Measurements from ENCODE around the gene CD151. TPM values are rescaled to one million over a fixed set of nuclear protein-coding genes. Genes with fewer than 3 reads are reported as not detected.

Gene CD151
- total RNA-seq, 1 donor, result 311 TPM

DNA sequence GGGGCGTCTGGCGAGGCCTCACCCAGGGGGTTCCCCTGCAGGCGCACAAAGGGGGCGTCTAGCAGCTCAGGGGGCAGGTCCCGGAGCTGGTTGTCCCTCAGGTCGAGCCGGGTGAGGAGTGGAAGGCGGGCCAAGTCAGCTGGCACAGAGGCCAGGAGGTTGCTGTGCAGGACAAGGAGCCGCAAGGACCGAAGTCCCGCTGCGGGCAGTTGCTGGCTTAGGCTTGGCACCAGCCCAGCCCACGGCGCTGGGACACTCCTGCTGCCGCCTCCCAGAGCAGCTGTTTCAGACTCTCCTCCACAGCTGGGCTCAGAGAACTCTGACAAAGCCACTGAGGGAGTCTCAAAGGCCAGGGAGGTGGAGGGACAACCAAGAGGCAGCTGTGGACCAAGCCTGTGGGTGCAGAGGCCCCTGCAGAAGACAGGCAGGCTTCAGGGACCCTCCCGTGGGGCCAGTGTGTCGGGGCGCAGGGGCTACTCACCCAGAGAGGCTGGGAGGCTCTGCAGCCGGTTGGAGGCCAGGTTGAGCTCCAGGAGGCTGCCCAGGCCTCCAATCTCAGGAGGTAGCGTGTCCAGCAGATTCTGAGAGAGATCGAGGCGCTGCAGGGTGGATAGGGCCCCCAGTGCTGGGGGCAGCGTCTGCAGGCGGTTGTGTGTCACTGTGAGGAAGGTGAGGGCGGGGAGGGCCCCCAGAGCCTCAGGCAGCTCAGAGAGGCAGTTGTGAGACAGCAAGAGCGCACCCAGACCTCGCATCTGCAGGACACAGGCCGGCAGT lies 29.9 kb upstream of the CD151 start:
- TF ChIP-seq, protein P1, sequence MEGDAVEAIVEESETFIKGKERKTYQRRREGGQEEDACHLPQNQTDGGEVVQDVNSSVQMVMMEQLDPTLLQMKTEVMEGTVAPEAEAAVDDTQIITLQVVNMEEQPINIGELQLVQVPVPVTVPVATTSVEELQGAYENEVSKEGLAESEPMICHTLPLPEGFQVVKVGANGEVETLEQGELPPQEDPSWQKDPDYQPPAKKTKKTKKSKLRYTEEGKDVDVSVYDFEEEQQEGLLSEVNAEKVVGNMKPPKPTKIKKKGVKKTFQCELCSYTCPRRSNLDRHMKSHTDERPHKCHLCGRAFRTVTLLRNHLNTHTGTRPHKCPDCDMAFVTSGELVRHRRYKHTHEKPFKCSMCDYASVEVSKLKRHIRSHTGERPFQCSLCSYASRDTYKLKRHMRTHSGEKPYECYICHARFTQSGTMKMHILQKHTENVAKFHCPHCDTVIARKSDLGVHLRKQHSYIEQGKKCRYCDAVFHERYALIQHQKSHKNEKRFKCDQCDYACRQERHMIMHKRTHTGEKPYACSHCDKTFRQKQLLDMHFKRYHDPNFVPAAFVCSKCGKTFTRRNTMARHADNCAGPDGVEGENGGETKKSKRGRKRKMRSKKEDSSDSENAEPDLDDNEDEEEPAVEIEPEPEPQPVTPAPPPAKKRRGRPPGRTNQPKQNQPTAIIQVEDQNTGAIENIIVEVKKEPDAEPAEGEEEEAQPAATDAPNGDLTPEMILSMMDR (IDR thresholded peaks at IDR 0.05; ENCODE audit: insufficient read depth, low read length), result no peak
- DNase-seq (ENCODE audit: low read depth), result no peak
- H3K4me3 ChIP-seq (ENCODE audit: low read depth, low read length), result peak overlapping the region; percentile 68

DNA sequence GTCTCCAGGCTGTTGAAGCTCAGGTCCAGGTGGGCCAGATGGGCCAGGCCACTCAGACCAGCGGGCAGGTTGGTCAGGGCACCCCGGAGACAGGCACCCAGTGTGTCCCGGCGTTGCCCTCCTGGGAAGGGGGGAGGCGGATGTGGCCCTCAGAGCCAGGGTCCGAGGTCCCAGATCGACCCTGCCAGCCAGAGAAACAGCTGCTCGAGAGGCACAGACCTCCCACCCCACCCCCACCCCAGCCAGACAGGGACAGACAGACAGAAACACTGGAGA lies 29.3 kb upstream of the CD151 start:
- TF ChIP-seq, protein P1 (IDR thresholded peaks at IDR 0.05; ENCODE audit: insufficient read depth, low read length), result no peak
- no peak for DNase-seq (ENCODE audit: low read depth)
- peak overlapping the region; percentile 68 for H3K4me3 ChIP-seq (ENCODE audit: low read depth, low read length)

DNA sequence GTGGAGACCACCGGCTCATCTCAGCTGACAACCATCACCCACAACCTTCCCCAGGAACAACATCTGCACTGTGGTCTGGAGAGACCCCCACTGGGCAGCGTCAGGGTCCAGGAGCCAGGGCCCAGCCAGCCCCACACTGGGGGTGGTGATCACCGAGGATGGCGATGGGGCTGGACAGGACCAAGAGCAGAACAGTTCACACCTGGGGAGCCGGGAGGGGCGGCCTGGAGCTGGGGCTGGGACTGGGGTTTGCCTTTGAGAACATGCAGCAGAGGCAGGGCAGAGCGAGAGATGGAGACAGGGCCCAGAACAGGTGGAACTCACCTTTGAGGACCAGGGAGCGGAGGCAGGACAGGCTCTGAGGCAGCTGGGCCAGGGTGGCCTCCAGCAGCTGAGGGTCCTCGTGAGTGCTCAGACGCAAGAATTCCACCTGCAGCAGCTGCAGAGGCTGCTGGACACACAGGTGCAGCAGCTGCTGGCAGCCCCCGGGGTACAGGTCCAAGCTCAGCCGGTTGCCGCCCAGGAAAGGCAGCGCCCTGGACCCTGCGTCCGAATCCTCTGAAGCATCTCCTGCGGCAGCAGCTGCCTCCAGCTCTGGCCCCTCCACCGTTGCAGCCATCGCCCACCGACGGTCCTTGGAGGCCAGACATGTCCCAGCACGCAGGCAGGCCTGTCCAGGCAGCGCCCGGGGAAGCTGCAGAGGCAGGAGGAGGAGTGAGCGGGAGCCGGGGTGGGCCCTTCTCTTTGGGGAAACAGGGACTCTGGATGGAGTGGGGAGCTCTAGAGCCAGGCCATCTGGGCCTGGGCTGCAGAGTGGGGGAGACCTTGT lies 28.8 kb upstream of the CD151 start:
- H3K4me3 ChIP-seq (ENCODE audit: low read depth, low read length), result peak overlapping the region; percentile 68
- DNase-seq (ENCODE audit: low read depth), result no peak
- TF ChIP-seq, protein P1 (IDR thresholded peaks at IDR 0.05; ENCODE audit: insufficient read depth, low read length), result no peak

DNA sequence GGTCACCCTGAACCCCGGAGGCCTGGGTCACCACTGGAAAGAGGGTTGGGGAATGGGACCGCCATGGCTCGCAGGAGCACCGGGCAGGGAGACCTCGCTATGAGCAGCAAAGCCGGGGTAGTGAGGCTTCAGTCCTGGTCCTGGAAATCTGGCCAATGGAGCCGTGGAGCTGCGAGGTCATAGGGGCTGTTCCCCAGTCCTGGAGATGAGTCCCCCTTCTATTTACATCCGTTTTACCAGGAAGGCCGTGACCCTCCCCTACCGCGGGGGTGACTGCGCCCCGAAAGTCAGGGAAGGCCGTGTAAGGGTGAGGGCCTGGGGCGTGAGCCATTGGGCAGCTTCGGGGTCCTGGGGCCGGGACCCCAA lies 28.2 kb upstream of the CD151 start:
- TF ChIP-seq, protein P1 (IDR thresholded peaks at IDR 0.05; ENCODE audit: insufficient read depth, low read length), result no peak
- peak overlapping the region; percentile 68 for H3K4me3 ChIP-seq (ENCODE audit: low read depth, low read length)
- DNase-seq (ENCODE audit: low read depth), result no peak

DNA sequence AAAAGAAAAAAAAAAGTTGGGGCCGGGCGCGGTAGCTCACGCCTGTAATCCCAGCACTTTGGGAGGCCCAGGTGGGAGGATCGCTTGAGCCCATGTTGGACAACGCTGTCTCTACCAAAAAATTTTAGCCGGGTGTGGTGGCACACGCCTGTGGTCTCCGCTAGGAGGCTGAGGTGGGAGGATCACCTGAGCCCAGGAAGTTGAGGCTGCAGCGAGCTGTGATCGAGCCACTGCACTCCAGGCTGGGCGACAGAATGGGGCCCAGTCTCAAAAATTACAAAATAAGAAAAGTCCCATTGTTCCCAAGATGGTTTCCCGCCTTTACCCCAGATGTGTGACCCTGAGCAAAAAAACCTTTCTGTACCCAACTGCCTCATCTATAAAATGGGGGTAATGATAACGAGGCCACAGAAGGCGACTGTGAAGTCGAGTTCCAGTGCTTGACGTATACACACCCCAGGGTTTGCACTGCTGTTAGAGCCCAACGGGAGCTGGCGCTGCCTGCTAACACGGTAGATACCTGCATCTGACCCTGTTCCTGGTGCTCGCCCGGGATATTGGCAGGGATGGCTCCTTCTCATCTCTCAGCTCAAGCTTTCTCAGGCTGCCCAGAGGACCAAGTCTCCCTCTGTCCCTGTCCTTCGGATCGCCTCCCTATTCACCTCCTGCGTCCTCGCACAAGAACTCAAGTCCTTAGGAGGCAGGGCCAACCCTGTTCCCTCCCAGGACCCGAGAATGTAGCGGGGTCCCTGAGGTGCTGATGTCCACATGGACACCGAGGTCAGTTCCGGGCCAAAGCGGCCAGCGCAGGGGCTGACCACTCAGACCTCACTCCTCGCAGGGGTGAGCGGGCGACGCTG lies 24.1 kb upstream of the CD151 start:
- peak overlapping the region; percentile 88 for H3K4me3 ChIP-seq (ENCODE audit: low read depth, low read length)
- TF ChIP-seq, protein P1 (IDR thresholded peaks at IDR 0.05; ENCODE audit: insufficient read depth, low read length), result no peak
- no peak for DNase-seq (ENCODE audit: low read depth)

DNA sequence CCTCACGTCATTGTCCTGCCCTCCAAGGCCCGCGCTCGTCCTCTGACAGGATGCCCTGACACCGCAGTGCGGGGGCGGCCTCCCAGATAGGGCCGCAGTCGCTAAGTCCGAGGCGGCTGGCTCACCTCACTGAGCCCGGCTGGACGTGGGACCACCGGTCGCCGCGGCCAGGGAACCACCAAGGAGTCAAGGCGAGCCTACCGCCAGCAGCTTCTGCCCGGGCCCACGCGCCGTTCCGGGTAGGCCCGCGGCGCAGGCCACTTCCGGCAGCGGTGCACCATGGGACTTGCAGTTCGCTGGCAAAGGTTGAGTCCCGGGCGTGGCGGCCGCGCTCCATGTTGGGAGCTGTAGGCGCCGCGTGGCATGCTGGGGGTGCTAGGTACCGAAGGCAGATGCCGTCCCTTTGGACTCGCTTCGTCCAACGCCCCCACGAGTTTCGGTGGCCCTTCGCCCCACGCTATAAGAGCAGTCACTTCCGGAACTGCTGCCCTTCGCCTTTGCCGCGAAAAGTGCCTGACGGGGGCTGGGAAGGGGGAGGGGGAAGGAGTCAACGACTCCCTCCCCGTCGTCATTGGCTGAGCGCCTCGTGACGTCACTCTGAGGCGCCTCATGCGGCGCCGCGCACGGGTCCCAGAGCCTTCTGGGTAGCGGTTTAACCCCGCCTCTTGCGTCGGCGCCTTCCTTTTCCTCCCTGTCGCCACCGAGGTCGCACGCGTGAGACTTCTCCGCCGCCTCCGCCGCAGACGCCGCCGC lies 23.3 kb upstream of the CD151 start, which contains the start of gene RPLP2:
RPLP2 (plus strand) TSS at position 681 of the 753 bp plus-strand sequence. CDS start 268 bp downstream, outside the sequence.
- DNase-seq (ENCODE audit: low read depth), result peak; percentile 96
- H3K4me3 ChIP-seq (ENCODE audit: low read depth, low read length), result peak within 1 kb of the TSS; percentile 88
- TF ChIP-seq, protein P1 (IDR thresholded peaks at IDR 0.05; ENCODE audit: insufficient read depth, low read length), result no peak
